Measurements from ENCODE around the gene SLC6A9.

Gene SLC6A9

GRCh38 chr1:43998000-43998378 is 33.3 kb downstream of the SLC6A9 start:
- DNase-seq, result no peak

GRCh38 chr1:43997295-43997999 is 33.8 kb downstream of the SLC6A9 start:
- DNase-seq, result no peak

- no peak for DNase-seq
Measured at GRCh38 chr1:43996733-43997115, 34.5 kb downstream of the SLC6A9 start.

GRCh38 chr1:43995984-43996732 is 35.1 kb downstream of the SLC6A9 start:
- no peak for DNase-seq

GRCh38 chr1:43994794-43995790 is 36.2 kb downstream of the SLC6A9 start:
- DNase-seq, result no peak

- DNase-seq, result no peak
Measured at GRCh38 chr1:43994071-43994470, 37.2 kb downstream of the SLC6A9 start.

GRCh38 chr1:43993206-43993914 is 37.9 kb downstream of the SLC6A9 start:
- DNase-seq, result no peak

GRCh38 chr1:43992232-43992995 is 38.8 kb downstream of the SLC6A9 start:
- no peak for DNase-seq

GRCh38 chr1:43991476-43992231 is 39.6 kb downstream of the SLC6A9 start, which contains the start of gene CCDC24:
Gene CCDC24, plus strand, starts transcription at chr1:43991599. Its CDS starts 280 bp downstream, at chr1:43991879.
- DNase-seq, result peak; percentile 83

- DNase-seq, result no peak
Measured at GRCh38 chr1:43991200-43991475, 40.1 kb downstream of the SLC6A9 start.

GRCh38 chr1:43990271-43991199 is 40.7 kb downstream of the SLC6A9 start:
- DNase-seq, result no peak

- no peak for DNase-seq
Measured at GRCh38 chr1:43987159-43987902, 43.9 kb downstream of the SLC6A9 start.

- DNase-seq, result no peak
Measured at GRCh38 chr1:43986712-43987111, 44.5 kb downstream of the SLC6A9 start.

GRCh38 chr1:43985984-43986595 is 45.2 kb downstream of the SLC6A9 start:
- no peak for DNase-seq

- DNase-seq, result no peak
Measured at GRCh38 chr1:43984855-43985254, 46.4 kb downstream of the SLC6A9 start.

GRCh38 chr1:43983253-43983899 is 47.9 kb downstream of the SLC6A9 start:
- DNase-seq, result no peak

GRCh38 chr1:43982808-43983207 is 48.5 kb downstream of the SLC6A9 start:
- no peak for DNase-seq

GRCh38 chr1:43982241-43982640 is 49.0 kb downstream of the SLC6A9 start:
- no peak for DNase-seq

Data from activated naive CD4-positive, alpha-beta T cell treated with Interleukin-2 at 50 U/mL for 16 hours (primary cell).